GM18909 (cell line): ENCODE results near the gene CACNA1E.

Experiments
- ATAC-seq: cut with Tn5 transposase; IDR thresholded peaks from one replicate; pipeline ENCODE4 v1.9.1; 2021; ENCODE audit warnings: mild to moderate bottlenecking; ENCODE audit not compliant: unreplicated experiment, poor library complexity

The CACNA1E gene

GRCh38 chr1:181739214-181739613 is 255.9 kb downstream of the CACNA1E start:
- no peak for ATAC-seq

- ATAC-seq: no peak
Measured at GRCh38 chr1:181742426-181742825, 259.1 kb downstream of the CACNA1E start.

- no peak for ATAC-seq
Measured at GRCh38 chr1:181743878-181744312, 260.6 kb downstream of the CACNA1E start.

DNA sequence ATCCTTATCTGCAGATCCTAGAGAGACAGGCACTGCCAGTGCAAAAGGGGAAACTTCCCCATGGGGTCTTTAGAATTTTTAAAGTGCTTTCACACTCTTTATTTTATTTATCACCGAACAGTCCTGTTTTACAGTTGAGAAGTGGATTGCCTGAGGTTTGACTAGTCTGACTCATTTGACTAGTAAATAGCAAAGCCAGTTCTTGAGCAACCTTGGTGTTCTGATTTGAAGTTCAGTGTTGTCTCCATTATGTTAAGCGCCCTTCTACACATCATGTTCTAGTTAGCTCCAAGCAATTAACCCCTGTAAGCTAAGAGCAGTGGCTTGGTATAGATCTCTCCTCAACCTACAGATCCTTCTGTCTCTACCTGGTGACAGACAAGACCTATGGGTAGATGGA is 262.9 kb downstream of the CACNA1E start:
- ATAC-seq: no peak

GRCh38 chr1:181748013-181748412 is 264.7 kb downstream of the CACNA1E start:
- ATAC-seq: no peak

DNA sequence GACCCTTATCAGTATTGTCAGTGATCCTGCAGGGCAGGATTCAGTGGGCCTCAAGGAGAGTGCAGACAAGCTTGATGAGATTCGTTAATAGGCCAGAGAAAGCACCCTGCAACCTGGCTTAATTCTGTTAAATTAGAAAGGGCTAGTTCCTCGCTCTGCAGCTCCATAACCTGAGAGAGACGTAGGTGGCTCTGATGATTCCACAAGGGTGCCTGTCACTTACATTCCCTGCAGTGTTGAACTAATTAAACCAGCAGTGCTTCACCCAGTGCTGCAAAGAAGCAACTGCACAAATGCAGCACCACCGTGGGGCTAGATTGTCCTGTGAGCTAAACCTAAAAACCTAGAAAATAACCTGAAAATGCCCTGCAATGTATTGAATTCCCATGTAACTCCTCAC is 270.8 kb downstream of the CACNA1E start:
- no peak for ATAC-seq

GRCh38 chr1:181759481-181759880 is 276.2 kb downstream of the CACNA1E start:
- no peak for ATAC-seq

GRCh38 chr1:181763736-181764135 is 280.4 kb downstream of the CACNA1E start:
- ATAC-seq: no peak

GRCh38 chr1:181765451-181766026 is 282.2 kb downstream of the CACNA1E start:
- ATAC-seq: no peak

DNA sequence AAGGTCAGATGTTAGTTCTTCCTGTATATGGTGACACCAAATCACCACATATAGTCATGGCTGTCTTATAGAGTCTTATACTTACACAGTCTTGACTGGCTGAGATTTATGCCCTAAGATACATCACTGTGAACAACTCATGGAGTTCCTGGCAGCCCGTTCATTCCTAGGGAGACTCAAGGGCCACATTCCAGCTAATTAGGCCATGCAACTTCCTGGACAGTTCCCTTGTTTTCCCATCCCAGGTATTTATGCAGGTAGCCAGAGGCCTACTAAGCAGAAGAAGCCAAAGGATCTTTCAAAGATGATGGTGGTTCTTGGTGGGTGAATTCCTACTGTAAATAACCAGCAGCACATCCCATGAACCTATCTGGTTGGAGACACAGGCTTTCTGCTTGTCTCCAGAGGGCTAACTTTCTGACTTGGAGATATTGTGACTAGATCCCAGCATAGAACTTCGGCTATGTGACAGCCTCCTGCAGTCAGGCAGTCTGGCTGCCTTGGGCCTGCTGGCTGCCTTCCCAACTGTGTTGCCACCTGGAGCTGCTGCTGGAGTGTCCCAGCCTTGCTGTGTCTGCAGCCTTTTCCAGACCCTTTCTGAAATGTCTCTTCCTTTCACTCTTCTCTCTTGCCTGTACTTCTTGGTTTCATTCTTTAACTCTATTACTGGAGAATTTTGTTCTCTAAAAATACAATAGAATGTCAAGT is 283.8 kb downstream of the CACNA1E start:
- ATAC-seq: no peak

DNA sequence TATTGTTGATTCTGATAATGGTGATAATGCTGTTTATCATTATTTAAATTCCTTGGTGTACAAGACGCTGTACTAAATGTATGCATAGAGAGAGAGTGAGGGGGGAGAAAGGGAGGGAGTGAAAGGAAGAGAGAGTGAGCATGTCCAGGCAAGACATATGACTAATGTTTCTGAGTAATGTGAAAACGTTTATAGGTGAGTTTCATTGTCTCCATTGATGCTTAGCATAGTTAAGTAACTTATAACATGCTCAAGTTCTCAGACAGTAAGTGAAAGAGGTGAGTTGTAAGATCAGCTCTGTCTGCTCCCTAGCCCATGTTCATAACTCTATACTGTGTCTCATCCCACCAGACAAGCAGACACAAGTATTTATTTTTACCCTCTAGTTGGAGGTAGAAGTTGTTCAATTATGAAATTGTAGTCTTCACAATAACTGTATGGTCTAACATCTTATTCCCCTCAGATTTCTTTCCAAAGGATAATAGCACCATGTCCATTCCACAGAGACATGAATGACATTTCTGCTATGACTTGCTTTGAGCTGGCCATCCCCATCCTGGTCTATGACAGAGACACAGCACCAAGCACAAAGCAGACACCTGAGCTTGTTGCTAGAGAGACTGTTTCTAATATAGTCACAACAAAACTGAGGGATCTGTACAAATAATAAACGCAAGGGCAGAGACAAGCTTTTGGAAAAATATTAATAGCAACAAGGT is 285.1 kb downstream of the CACNA1E start:
- ATAC-seq: peak; percentile 47

- ATAC-seq: no peak
Measured at GRCh38 chr1:181768930-181769280, 285.6 kb downstream of the CACNA1E start.

- ATAC-seq: no peak
Measured at GRCh38 chr1:181769846-181770245, 286.5 kb downstream of the CACNA1E start.

DNA sequence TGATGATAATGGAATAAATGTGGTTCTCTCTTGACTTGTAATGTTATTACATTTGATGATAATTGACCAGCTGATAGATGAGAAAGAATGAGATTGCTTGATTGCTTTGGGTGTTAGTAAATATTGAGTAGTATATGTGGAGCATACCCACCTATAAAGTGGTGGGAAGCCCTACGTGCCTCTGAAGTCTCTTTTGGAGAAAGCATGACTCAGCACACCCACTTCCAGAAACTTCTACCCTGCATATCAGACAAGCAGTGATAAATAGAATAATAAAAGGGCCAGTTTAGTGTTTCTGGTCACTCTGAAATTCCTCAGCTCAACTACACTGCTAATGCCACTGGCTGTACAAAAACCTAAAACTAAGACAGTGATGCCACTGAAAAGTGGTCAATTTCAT is 289.4 kb downstream of the CACNA1E start:
- ATAC-seq: no peak

DNA sequence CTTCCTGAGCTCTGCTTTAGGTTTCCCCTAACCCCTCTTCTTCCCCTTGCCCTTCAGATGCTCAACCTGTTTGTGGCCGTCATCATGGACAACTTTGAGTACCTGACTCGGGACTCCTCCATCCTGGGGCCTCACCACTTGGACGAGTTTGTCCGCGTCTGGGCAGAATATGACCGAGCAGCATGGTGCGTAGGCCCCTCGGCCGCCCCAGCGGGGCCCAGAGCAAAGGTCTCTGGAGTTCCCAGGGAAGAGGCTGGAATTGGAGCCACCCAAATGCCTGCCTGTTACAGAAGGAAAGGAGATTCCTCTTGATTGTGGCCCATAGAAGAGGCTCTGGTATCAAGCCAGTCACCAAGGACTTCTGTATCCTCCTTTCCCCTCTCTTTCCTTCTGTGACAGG is 292.7 kb downstream of the CACNA1E start:
- no peak for ATAC-seq

GRCh38 chr1:181777286-181777685 is 294.0 kb downstream of the CACNA1E start:
- ATAC-seq: no peak

- ATAC-seq: no peak
Measured at GRCh38 chr1:181777812-181778211, 294.5 kb downstream of the CACNA1E start.

DNA sequence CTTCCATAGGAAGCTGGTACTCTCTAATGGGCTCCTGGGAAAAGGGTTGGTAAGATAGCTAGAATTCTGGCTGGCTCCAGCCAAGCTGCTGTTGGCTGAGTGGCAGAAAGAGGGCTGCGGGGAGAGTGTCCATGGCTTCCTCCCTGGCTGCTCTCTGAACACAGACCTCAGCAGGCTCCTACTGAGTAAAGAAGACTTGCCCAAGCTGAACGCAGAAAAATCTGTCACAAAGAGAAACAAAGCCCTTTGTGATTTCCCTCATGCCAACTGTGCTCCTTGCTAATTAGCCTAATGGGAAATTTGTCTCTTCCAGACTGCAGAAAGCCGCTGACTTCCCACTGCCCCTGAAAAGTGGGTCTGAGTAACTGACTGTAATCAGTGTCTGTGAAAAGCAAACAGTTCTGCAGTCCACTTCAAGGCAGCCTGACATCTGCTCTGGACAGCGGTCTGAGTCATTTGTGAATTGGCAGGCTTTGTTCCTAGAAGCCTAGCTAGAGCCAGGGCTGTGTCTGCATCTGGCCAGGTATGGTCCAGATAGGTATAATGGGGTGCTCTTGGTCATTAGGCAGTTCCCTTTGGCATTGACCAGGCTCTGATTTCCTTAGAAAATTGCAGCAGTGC is 295.4 kb downstream of the CACNA1E start:
- ATAC-seq: no peak

GRCh38 chr1:181779343-181779742 is 296.0 kb downstream of the CACNA1E start:
- ATAC-seq: no peak

- ATAC-seq: no peak
Measured at GRCh38 chr1:181783208-181783607, 299.9 kb downstream of the CACNA1E start.

- ATAC-seq: no peak
Measured at GRCh38 chr1:181784039-181784683, 300.8 kb downstream of the CACNA1E start.
